MM.1S (cell line): ENCODE measurements around the gene VSTM4.

Experiments
- DNase-seq: peaks from one replicate; pipeline ENCODE4 v3.0.0-alpha.2; 2015
- H2AFZ ChIP-seq: fragments of 300-600 bp; sonication (generic); 2 replicates; pipeline ENCODE4 v1.6.0; 2016; ENCODE audit warnings: antibody characterized with exemption, low read length
- H3F3A ChIP-seq: fragments of 300-600 bp; sonication (generic); 2 replicates; pipeline ENCODE4 v1.6.1; 2016; ENCODE audit warnings: mild to moderate bottlenecking, antibody characterized with exemption, low read length, moderate library complexity, mixed read lengths; ENCODE audit not compliant: insufficient read depth
- H3K27ac ChIP-seq: fragments of 300-600 bp; sonication (generic); 2 replicates; pipeline ENCODE4 v1.5.1; 2016; ENCODE audit warnings: mild to moderate bottlenecking, low read length
- H3K27me3 ChIP-seq: fragments of 300-600 bp; sonication (generic); replicated peaks from 2 replicates; pipeline ENCODE4 v1.6.0; 2016; ENCODE audit warnings: low read length; ENCODE audit not compliant: insufficient read depth
- H3K36me3 ChIP-seq: fragments of 300-600 bp; sonication (generic); replicated peaks from 2 replicates; pipeline ENCODE4 v1.6.1; 2016; ENCODE audit warnings: mild to moderate bottlenecking, low read length, mixed read lengths; ENCODE audit not compliant: insufficient read depth
- H3K4me1 ChIP-seq: fragments of 300-600 bp; sonication (generic); 2 replicates; pipeline ENCODE4 v1.6.1; 2016; ENCODE audit warnings: low read length, mixed read lengths
- H3K4me2 ChIP-seq: fragments of 300-600 bp; sonication (generic); 2 replicates; pipeline ENCODE4 v1.6.0; 2016; ENCODE audit warnings: low read depth, low read length
- H3K4me3 ChIP-seq: fragments of 300-600 bp; sonication (generic); 2 replicates; pipeline ENCODE4 v1.5.1; 2016; ENCODE audit warnings: low read length, mixed read lengths
- H3K79me2 ChIP-seq: fragments of 300-600 bp; sonication (generic); 2 replicates; pipeline ENCODE4 v1.6.1; 2016; ENCODE audit warnings: mixed run types, low read length, mixed read lengths
- H3K9ac ChIP-seq: fragments of 300-600 bp; sonication (generic); 2 replicates; pipeline ENCODE4 v1.6.1; 2016; ENCODE audit warnings: low read length, mixed read lengths
- H3K9me2 ChIP-seq: fragments of 300-600 bp; sonication (generic); replicated peaks from 2 replicates; pipeline ENCODE4 v1.6.1; 2016; ENCODE audit warnings: mild to moderate bottlenecking, low read length, mixed read lengths; ENCODE audit not compliant: insufficient read depth
- H3K9me3 ChIP-seq: fragments of 300-600 bp; sonication (generic); replicated peaks from 2 replicates; pipeline ENCODE4 v1.6.1; 2016; ENCODE audit warnings: mild to moderate bottlenecking, low read length, mixed read lengths; ENCODE audit not compliant: insufficient read depth
- H4K20me1 ChIP-seq: fragments of 300-600 bp; sonication (generic); 2 replicates; pipeline ENCODE4 v1.6.1; 2016; ENCODE audit warnings: mild to moderate bottlenecking, low read length, moderate library complexity, mixed read lengths; ENCODE audit not compliant: insufficient read depth
- CTCF ChIP-seq: fragments of 300-600 bp; sonication (generic); IDR thresholded peaks from 2 replicates; pipeline ENCODE4 v1.5.1; 2016; ENCODE audit warnings: antibody characterized with exemption, low read length, mixed read lengths
- EZH2 ChIP-seq: fragments of 300-600 bp; sonication (generic); optimal IDR thresholded peaks from 2 replicates; pipeline ENCODE3; 2017; ENCODE audit warnings: low read depth, mild to moderate bottlenecking, antibody characterized with exemption, low read length, mixed read lengths
- EZH2phosphoT487 ChIP-seq: fragments of 300-600 bp; sonication (generic); IDR thresholded peaks from 2 replicates; pipeline ENCODE4 v1.6.1; 2018; ENCODE audit warnings: antibody characterized with exemption, low read length

VSTM4 gene

GRCh38 chr10:49106451-49106850 lies 8.9 kb downstream of the VSTM4 start:
- Histone ChIP-seq H3K9me3 (no peaks in the 10 kb centered on the region), H3K4me1 (no peaks in the 10 kb centered on the region), H3K9me2 (no peaks in the 10 kb centered on the region), H3F3A (no peaks in the 10 kb centered on the region), H2AFZ (no peak overlapping the region), H3K27ac (no peak overlapping the region), H3K4me2 (no peak overlapping the region), H3K27me3 (no peaks in the 10 kb centered on the region), H3K4me3 (no peak overlapping the region), H4K20me1 (no peaks in the 10 kb centered on the region), H3K79me2 (no peaks in the 10 kb centered on the region), H3K9ac (no peak overlapping the region), H3K36me3 (no peaks in the 10 kb centered on the region)
- TF ChIP-seq CTCF (no peak), EZH2phosphoT487 (no peak)
- DNase-seq: no peak

- H3K9me2 ChIP-seq: no peaks in the 10 kb centered on the region
- H3K36me3 ChIP-seq: no peaks in the 10 kb centered on the region
- no peak overlapping the region for H3K9ac ChIP-seq
- H3K4me2 ChIP-seq: no peak overlapping the region
- TF ChIP-seq CTCF: no peak
- TF ChIP-seq EZH2: no peak
- no peaks in the 10 kb centered on the region for H3F3A ChIP-seq
- H3K27me3 ChIP-seq: no peaks in the 10 kb centered on the region
- H3K9me3 ChIP-seq: no peaks in the 10 kb centered on the region
- no peak overlapping the region for H2AFZ ChIP-seq
- no peak overlapping the region for H3K27ac ChIP-seq
- H3K4me3 ChIP-seq: no peak overlapping the region
- H3K79me2 ChIP-seq: no peaks in the 10 kb centered on the region
- H3K4me1 ChIP-seq: no peaks in the 10 kb centered on the region
- DNase-seq: no peak
- no peaks in the 10 kb centered on the region for H4K20me1 ChIP-seq
Observed at GRCh38 chr10:49105076-49105475, 10.2 kb downstream of the VSTM4 start.

- H3K9me3 ChIP-seq: no peaks in the 10 kb centered on the region
Observed at GRCh38 chr10:49104323-49104722, 11.0 kb downstream of the VSTM4 start.

More at GRCh38 chr10:49104323-49104722, 11.0 kb downstream of the VSTM4 start:
- Histone ChIP-seq H3K27me3 (no peaks in the 10 kb centered on the region), H3K9ac (no peak overlapping the region), H3K4me2 (no peak overlapping the region), H3K79me2 (no peaks in the 10 kb centered on the region), H3K4me1 (no peaks in the 10 kb centered on the region), H3F3A (no peaks in the 10 kb centered on the region), H2AFZ (no peak overlapping the region), H3K27ac (no peak overlapping the region), H3K36me3 (no peaks in the 10 kb centered on the region), H3K9me2 (no peaks in the 10 kb centered on the region), H3K4me3 (no peak overlapping the region), H4K20me1 (no peaks in the 10 kb centered on the region)
- no peak for TF ChIP-seq EZH2
- TF ChIP-seq CTCF: no peak
- no peak for TF ChIP-seq EZH2phosphoT487
- DNase-seq: no peak
